ENCODE results near the gene RPS6KA3. TPM values are rescaled to one million over a fixed set of nuclear protein-coding genes. Genes with fewer than 3 reads are reported as not detected.

RPS6KA3 gene
- total RNA-seq, 1 donor from 2014 or later: 49.5 TPM

GRCh38 chrX:20269848-20270561 lies 3.3 kb upstream of the RPS6KA3 start:
- no peak overlapping the region for H3K4me3 ChIP-seq (ENCODE audit: low read depth, low read length)
- no peaks in the 10 kb centered on the region for H3K27me3 ChIP-seq (ENCODE audit: control insufficient read depth, insufficient read depth, low read length)
- FAIRE-seq (no peak), DNase-seq (ENCODE audit: low read depth) (no peak)
- no peaks in the 10 kb centered on the region for H3K36me3 ChIP-seq (ENCODE audit: control insufficient read depth, insufficient read depth, low read length)
- no peak for TF ChIP-seq CTCF (IDR thresholded peaks at IDR 0.05; ENCODE audit: insufficient read depth, low read length, severe bottlenecking)

GRCh38 chrX:20267931-20268701 lies 1.4 kb upstream of the RPS6KA3 start:
- no peak for TF ChIP-seq CTCF (IDR thresholded peaks at IDR 0.05; ENCODE audit: insufficient read depth, low read length, severe bottlenecking)
- FAIRE-seq (no peak), DNase-seq (ENCODE audit: low read depth) (no peak)
- no peaks in the 10 kb centered on the region for H3K36me3 ChIP-seq (ENCODE audit: control insufficient read depth, insufficient read depth, low read length)
- peak overlapping the region; percentile 66 for H3K4me3 ChIP-seq (ENCODE audit: low read depth, low read length)
- no peaks in the 10 kb centered on the region for H3K27me3 ChIP-seq (ENCODE audit: control insufficient read depth, insufficient read depth, low read length)

GRCh38 chrX:20267607-20267930 lies 860 bp upstream of the RPS6KA3 start:
- TF ChIP-seq CTCF (IDR thresholded peaks at IDR 0.05; ENCODE audit: insufficient read depth, low read length, severe bottlenecking): no peak
- no peak for FAIRE-seq

GRCh38 chrX:20265726-20266681 lies 705 bp downstream of the RPS6KA3 start:
- no peak for TF ChIP-seq CTCF (IDR thresholded peaks at IDR 0.05; ENCODE audit: insufficient read depth, low read length, severe bottlenecking)
- no peak for DNase-seq (ENCODE audit: low read depth)
- Histone ChIP-seq H3K4me3 (ENCODE audit: low read depth, low read length) (peak overlapping the region; percentile 66), H3K27me3 (ENCODE audit: control insufficient read depth, insufficient read depth, low read length) (no peaks in the 10 kb centered on the region), H3K36me3 (ENCODE audit: control insufficient read depth, insufficient read depth, low read length) (no peaks in the 10 kb centered on the region)
- FAIRE-seq: no peak

More at GRCh38 chrX:20267607-20267930, 860 bp upstream of the RPS6KA3 start:
- Histone ChIP-seq H3K4me3 (ENCODE audit: low read depth, low read length) (peak overlapping the region; percentile 66), H3K27me3 (ENCODE audit: control insufficient read depth, insufficient read depth, low read length) (no peaks in the 10 kb centered on the region), H3K36me3 (ENCODE audit: control insufficient read depth, insufficient read depth, low read length) (no peaks in the 10 kb centered on the region)
- DNase-seq (ENCODE audit: low read depth): no peak

- no peaks in the 10 kb centered on the region for H3K36me3 ChIP-seq (ENCODE audit: control insufficient read depth, insufficient read depth, low read length)
- peak overlapping the region; percentile 66 for H3K4me3 ChIP-seq (ENCODE audit: low read depth, low read length)
- H3K27me3 ChIP-seq (ENCODE audit: control insufficient read depth, insufficient read depth, low read length): no peaks in the 10 kb centered on the region
- peak; percentile 80 for DNase-seq (ENCODE audit: low read depth)
- no peak for TF ChIP-seq CTCF (IDR thresholded peaks at IDR 0.05; ENCODE audit: insufficient read depth, low read length, severe bottlenecking)
- no peak for FAIRE-seq
Measured at GRCh38 chrX:20265221-20265725, 1.4 kb downstream of the RPS6KA3 start.
